ENCODE results near the gene LIMD2.

GRCh38 chr17:63722403-63722802, 22.5 kb upstream of the LIMD2 start:
- no peak for TF ChIP-seq EZH2 (IDR thresholded peaks at IDR 0.05; ENCODE audit: low read depth, low read length, severe bottlenecking)
- no peak for TF ChIP-seq RFX5 (IDR thresholded peaks at IDR 0.05; ENCODE audit: borderline replicate concordance, low read depth, low read length)
- no peak for TF ChIP-seq EGR1 (IDR thresholded peaks at IDR 0.05; ENCODE audit: borderline replicate concordance, low read depth, low read length)
- TF ChIP-seq SP1 (IDR thresholded peaks at IDR 0.05; ENCODE audit: low read depth, low read length) = no peak
- TF ChIP-seq ATF3 (IDR thresholded peaks at IDR 0.05; ENCODE audit: insufficient read depth, low read depth, low read length) = no peak
- no peak for TF ChIP-seq BRCA1 (IDR thresholded peaks at IDR 0.05; ENCODE audit: low read depth, low read length)
- no peak for TF ChIP-seq CTCF (IDR thresholded peaks at IDR 0.05; ENCODE audit: control extremely low read depth in 1 of 3, insufficient read depth in 1 of 3, low read depth in 1 of 3, low read length in 3 of 3)
- no peak for TF ChIP-seq TAF1 (IDR thresholded peaks at IDR 0.05; ENCODE audit: low read depth, low read length)
- no peak for TF ChIP-seq POLR2A (IDR thresholded peaks at IDR 0.05; ENCODE audit: control extremely low read depth in 1 of 2, low read depth in 2 of 2, low read length in 2 of 2)
- no peak for TF ChIP-seq EP300 (IDR thresholded peaks at IDR 0.05; ENCODE audit: borderline replicate concordance in 1 of 2, low read depth in 2 of 2, low read length in 2 of 2)
